PC-9 (cell line): ENCODE data around the gene ZNF280A.

Source experiments
- EZH2 ChIP-seq: fragments of 200-600 bp; sonication (generic); IDR thresholded peaks from 2 replicates; pipeline ENCODE4 v1.8.0; 2017; ENCODE audit warnings: antibody characterized with exemption, low read depth
- TF ChIP-seq, protein P1 (sequence below): fragments of 200-600 bp; sonication (generic); conservative IDR thresholded peaks from 2 replicates; pipeline ENCODE4 v1.6.1; 2017; ENCODE audit warnings: mixed run types, antibody characterized with exemption, mild to moderate bottlenecking, moderate library complexity

DNA sequence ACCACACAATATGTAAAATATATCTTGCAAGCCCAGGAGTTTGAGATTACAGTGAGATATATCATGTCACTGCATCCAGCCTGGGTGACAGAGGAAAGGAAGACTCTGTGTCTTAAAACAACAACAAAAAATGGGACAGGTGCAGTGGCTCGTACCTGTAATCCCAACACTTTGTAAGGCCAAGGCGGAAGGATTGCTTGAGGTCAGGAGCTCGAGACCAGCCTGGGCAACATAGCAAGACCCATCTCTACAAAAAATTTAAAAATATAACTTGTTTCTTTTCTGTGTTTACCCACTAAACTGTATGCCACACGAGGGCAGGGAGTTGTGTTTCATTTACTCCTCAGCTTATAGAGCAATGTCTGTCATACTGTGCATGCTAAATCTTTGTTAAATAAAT lies 3.1 kb downstream of the ZNF280A start:
- TF ChIP-seq EZH2, result no peak
- TF ChIP-seq, protein P1, sequence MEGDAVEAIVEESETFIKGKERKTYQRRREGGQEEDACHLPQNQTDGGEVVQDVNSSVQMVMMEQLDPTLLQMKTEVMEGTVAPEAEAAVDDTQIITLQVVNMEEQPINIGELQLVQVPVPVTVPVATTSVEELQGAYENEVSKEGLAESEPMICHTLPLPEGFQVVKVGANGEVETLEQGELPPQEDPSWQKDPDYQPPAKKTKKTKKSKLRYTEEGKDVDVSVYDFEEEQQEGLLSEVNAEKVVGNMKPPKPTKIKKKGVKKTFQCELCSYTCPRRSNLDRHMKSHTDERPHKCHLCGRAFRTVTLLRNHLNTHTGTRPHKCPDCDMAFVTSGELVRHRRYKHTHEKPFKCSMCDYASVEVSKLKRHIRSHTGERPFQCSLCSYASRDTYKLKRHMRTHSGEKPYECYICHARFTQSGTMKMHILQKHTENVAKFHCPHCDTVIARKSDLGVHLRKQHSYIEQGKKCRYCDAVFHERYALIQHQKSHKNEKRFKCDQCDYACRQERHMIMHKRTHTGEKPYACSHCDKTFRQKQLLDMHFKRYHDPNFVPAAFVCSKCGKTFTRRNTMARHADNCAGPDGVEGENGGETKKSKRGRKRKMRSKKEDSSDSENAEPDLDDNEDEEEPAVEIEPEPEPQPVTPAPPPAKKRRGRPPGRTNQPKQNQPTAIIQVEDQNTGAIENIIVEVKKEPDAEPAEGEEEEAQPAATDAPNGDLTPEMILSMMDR, result no peak
